Measurements from ENCODE around the gene PSTPIP2.
"Not testable (repeated sequence)": the region's sequence is repeated elsewhere in the genome, so short reads cannot be mapped to it uniquely, and the experiment has no call there.

The PSTPIP2 gene

DNA sequence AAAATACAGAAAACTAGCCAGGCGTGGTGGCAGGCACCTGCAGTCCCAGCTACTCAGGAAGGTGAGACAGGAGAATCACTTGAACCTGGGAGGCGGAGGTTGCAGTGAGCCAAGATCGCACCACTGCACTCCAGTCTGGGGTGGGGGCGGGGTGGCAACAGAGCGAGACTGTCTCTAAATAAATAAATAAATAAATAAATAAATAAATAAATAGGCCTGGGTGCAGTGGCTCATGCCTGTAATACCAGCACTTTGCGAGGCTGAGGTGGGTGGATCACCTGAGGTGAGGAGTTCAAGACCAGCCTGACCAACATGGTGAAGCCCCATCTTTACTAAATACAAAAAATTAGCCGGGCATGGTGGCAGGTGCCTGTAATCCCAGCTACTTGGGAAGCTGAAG is 112.6 kb downstream of the PSTPIP2 start:
- not testable (repeated sequence) for H2AFZ ChIP-seq (ENCODE audit: insufficient read depth, low read length, poor library complexity); H2BK5ac ChIP-seq (ENCODE audit: low read depth, low read length, poor library complexity); H4K12ac ChIP-seq (ENCODE audit: low read depth, low read length); H3K36me3 ChIP-seq (ENCODE audit: control insufficient read depth in 1 of 2, insufficient read depth in 2 of 2, low read length in 2 of 2); H2BK12ac ChIP-seq (ENCODE audit: low read length); H3K4me2 ChIP-seq (ENCODE audit: low read length); H3K14ac ChIP-seq (ENCODE audit: low read length); H3K4ac ChIP-seq (ENCODE audit: low read depth, low read length); H3K27ac ChIP-seq (ENCODE audit: low read depth, low read length); H3K23ac ChIP-seq (ENCODE audit: low read length); H3K9ac ChIP-seq (ENCODE audit: low read length); H3K79me2 ChIP-seq (ENCODE audit: control insufficient read depth, insufficient read depth, low read length, poor library complexity); DNase-seq; H3K4me1 ChIP-seq (ENCODE audit: control insufficient read depth in 1 of 2, insufficient read depth in 2 of 2, low read length in 2 of 2); H2BK120ac ChIP-seq (ENCODE audit: insufficient read depth, low read length, poor library complexity); H3K4me3 ChIP-seq (ENCODE audit: low read depth, low read length); H4K91ac ChIP-seq (ENCODE audit: low read depth, low read length); H3K9me3 ChIP-seq (ENCODE audit: insufficient read depth, low read depth, low read length); H3K79me1 ChIP-seq (ENCODE audit: low read length); H4K8ac ChIP-seq (ENCODE audit: low read depth, low read length); H3K18ac ChIP-seq (ENCODE audit: low read length); H2AK5ac ChIP-seq (ENCODE audit: low read length); H3K27me3 ChIP-seq (ENCODE audit: insufficient read depth, low read length)
- WGBS (ENCODE audit: extremely low coverage, insufficient coverage, insufficient read length) = no CpG with 5 or more reads among the region's 7 CpGs

DNA sequence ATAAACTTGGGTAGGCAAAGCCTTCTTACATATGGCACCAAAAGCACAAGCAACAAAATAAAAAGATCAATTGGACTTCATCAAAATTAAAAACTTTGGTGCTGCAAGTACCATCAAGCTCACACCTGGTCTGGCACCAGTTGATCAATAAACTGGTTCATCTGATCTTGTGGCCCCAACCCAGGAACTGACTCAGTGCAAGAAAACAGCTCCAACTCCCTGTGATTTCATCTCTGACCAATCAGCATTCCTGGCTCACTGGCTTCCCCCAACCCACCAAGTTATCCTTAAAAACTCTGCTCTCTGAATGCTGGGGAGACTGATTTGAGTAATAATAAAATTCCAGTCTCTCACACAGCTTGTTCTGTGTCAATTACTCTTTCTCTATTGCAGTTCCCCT is 113.3 kb downstream of the PSTPIP2 start:
- Histone ChIP-seq H3K18ac (ENCODE audit: low read length) (no peak overlapping the region), H3K4me3 (ENCODE audit: low read depth, low read length) (no peak overlapping the region), H3K4me1 (ENCODE audit: control insufficient read depth in 1 of 2, insufficient read depth in 2 of 2, low read length in 2 of 2) (peaks cover 0 to 5% of the 10 kb centered on the region in 2 experiments), H2BK5ac (ENCODE audit: low read depth, low read length, poor library complexity) (no peak overlapping the region), H4K8ac (ENCODE audit: low read depth, low read length) (no peak overlapping the region), H4K91ac (ENCODE audit: low read depth, low read length) (no peak overlapping the region), H3K27me3 (ENCODE audit: insufficient read depth, low read length) (no peaks in the 10 kb centered on the region), H4K12ac (ENCODE audit: low read depth, low read length) (no peak overlapping the region), H3K79me1 (ENCODE audit: low read length) (no peaks in the 10 kb centered on the region), H3K23ac (ENCODE audit: low read length) (no peak overlapping the region), H3K9ac (ENCODE audit: low read length) (no peak overlapping the region), H2BK120ac (ENCODE audit: insufficient read depth, low read length, poor library complexity) (no peak overlapping the region), H2AFZ (ENCODE audit: insufficient read depth, low read length, poor library complexity) (no peak overlapping the region), H2AK5ac (ENCODE audit: low read length) (no peak overlapping the region), H3K4ac (ENCODE audit: low read depth, low read length) (no peak overlapping the region), H3K27ac (ENCODE audit: low read depth, low read length) (no peak overlapping the region), H2BK12ac (ENCODE audit: low read length) (no peak overlapping the region), H3K36me3 (ENCODE audit: control insufficient read depth in 1 of 2, insufficient read depth in 2 of 2, low read length in 2 of 2) (peaks cover 6 to 7% of the 10 kb centered on the region in 2 experiments), H3K14ac (ENCODE audit: low read length) (no peak overlapping the region), H3K4me2 (ENCODE audit: low read length) (no peak overlapping the region), H3K9me3 (ENCODE audit: insufficient read depth, low read depth, low read length) (no peaks in the 10 kb centered on the region), H3K79me2 (ENCODE audit: control insufficient read depth, insufficient read depth, low read length, poor library complexity) (no peaks in the 10 kb centered on the region)
- DNase-seq = no peak

DNA sequence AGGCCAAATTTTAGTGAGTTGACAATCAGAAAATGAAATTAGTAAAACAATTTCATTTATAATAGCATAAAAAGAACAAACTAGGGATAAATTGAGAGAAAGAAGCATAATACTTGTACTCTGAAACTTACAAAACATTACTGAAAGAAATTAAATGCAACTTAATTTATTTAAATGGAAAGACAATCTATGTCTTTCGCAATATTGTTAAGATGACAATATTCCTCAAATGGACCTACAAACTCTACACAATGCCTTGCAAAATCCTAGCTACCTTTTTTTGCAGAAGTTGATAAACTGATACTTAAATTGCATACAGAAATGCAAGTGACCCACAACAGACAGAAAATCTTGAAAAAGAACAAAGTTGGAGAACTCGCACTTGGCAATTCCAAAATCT is 114.0 kb downstream of the PSTPIP2 start:
- Histone ChIP-seq H2BK5ac (ENCODE audit: low read depth, low read length, poor library complexity) (no peak overlapping the region), H3K27ac (ENCODE audit: low read depth, low read length) (no peak overlapping the region), H3K36me3 (ENCODE audit: control insufficient read depth in 1 of 2, insufficient read depth in 2 of 2, low read length in 2 of 2) (peaks cover 6 to 12% of the 10 kb centered on the region in 2 experiments), H3K79me2 (ENCODE audit: control insufficient read depth, insufficient read depth, low read length, poor library complexity) (no peaks in the 10 kb centered on the region), H4K91ac (ENCODE audit: low read depth, low read length) (no peak overlapping the region), H3K9me3 (ENCODE audit: insufficient read depth, low read depth, low read length) (no peaks in the 10 kb centered on the region), H3K27me3 (ENCODE audit: insufficient read depth, low read length) (no peaks in the 10 kb centered on the region), H3K14ac (ENCODE audit: low read length) (no peak overlapping the region), H3K4me3 (ENCODE audit: low read depth, low read length) (no peak overlapping the region), H2BK12ac (ENCODE audit: low read length) (no peak overlapping the region), H3K4me1 (ENCODE audit: control insufficient read depth in 1 of 2, insufficient read depth in 2 of 2, low read length in 2 of 2) (peaks cover 2 to 5% of the 10 kb centered on the region in 2 experiments), H3K79me1 (ENCODE audit: low read length) (no peaks in the 10 kb centered on the region), H3K9ac (ENCODE audit: low read length) (no peak overlapping the region), H3K18ac (ENCODE audit: low read length) (no peak overlapping the region), H4K8ac (ENCODE audit: low read depth, low read length) (no peak overlapping the region), H3K4me2 (ENCODE audit: low read length) (no peak overlapping the region), H2AFZ (ENCODE audit: insufficient read depth, low read length, poor library complexity) (no peak overlapping the region), H3K4ac (ENCODE audit: low read depth, low read length) (no peak overlapping the region), H3K23ac (ENCODE audit: low read length) (no peak overlapping the region), H2BK120ac (ENCODE audit: insufficient read depth, low read length, poor library complexity) (no peak overlapping the region), H2AK5ac (ENCODE audit: low read length) (no peak overlapping the region), H4K12ac (ENCODE audit: low read depth, low read length) (no peak overlapping the region)
- WGBS (ENCODE audit: extremely low coverage, insufficient coverage, insufficient read length) = no CpG with 5 or more reads among the region's 2 CpGs
- DNase-seq = no peak

DNA sequence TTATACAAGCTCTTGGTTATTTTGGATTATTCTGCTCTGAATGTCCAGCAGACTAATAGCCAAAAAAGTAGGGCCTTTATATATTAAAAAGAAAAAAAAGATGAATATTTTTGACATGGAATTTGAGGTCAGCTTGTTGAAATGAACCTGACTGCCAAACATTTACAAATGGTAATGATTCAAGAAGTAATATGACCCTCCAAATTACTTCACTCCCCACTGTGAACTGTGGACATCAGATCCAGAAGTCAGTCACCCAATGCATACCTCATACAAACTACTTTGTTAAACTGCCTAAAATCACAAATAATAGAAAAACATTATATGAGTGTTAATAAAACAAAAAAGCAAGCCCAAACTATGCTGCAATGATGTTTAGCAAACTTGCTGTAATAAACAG is 115.0 kb downstream of the PSTPIP2 start:
- Histone ChIP-seq H3K9me3 (ENCODE audit: insufficient read depth, low read depth, low read length) (no peaks in the 10 kb centered on the region), H3K18ac (ENCODE audit: low read length) (no peak overlapping the region), H2BK5ac (ENCODE audit: low read depth, low read length, poor library complexity) (no peak overlapping the region), H2BK12ac (ENCODE audit: low read length) (no peak overlapping the region), H3K27me3 (ENCODE audit: insufficient read depth, low read length) (no peaks in the 10 kb centered on the region), H3K4me1 (ENCODE audit: control insufficient read depth in 1 of 2, insufficient read depth in 2 of 2, low read length in 2 of 2) (peaks cover 2 to 5% of the 10 kb centered on the region in 2 experiments), H3K79me2 (ENCODE audit: control insufficient read depth, insufficient read depth, low read length, poor library complexity) (no peaks in the 10 kb centered on the region), H3K79me1 (ENCODE audit: low read length) (no peaks in the 10 kb centered on the region), H3K4me2 (ENCODE audit: low read length) (no peak overlapping the region), H3K14ac (ENCODE audit: low read length) (no peak overlapping the region), H2AFZ (ENCODE audit: insufficient read depth, low read length, poor library complexity) (no peak overlapping the region), H4K91ac (ENCODE audit: low read depth, low read length) (no peak overlapping the region), H3K36me3 (ENCODE audit: control insufficient read depth in 1 of 2, insufficient read depth in 2 of 2, low read length in 2 of 2) (peaks cover 11 to 15% of the 10 kb centered on the region in 2 experiments), H2BK120ac (ENCODE audit: insufficient read depth, low read length, poor library complexity) (no peak overlapping the region), H2AK5ac (ENCODE audit: low read length) (no peak overlapping the region), H3K9ac (ENCODE audit: low read length) (no peak overlapping the region), H4K8ac (ENCODE audit: low read depth, low read length) (no peak overlapping the region), H3K4me3 (ENCODE audit: low read depth, low read length) (no peak overlapping the region), H3K27ac (ENCODE audit: low read depth, low read length) (no peak overlapping the region), H3K4ac (ENCODE audit: low read depth, low read length) (no peak overlapping the region), H4K12ac (ENCODE audit: low read depth, low read length) (no peak overlapping the region), H3K23ac (ENCODE audit: low read length) (no peak overlapping the region)
- DNase-seq = no peak
